ENCODE results near the gene CSNK1D.

The CSNK1D gene

DNA sequence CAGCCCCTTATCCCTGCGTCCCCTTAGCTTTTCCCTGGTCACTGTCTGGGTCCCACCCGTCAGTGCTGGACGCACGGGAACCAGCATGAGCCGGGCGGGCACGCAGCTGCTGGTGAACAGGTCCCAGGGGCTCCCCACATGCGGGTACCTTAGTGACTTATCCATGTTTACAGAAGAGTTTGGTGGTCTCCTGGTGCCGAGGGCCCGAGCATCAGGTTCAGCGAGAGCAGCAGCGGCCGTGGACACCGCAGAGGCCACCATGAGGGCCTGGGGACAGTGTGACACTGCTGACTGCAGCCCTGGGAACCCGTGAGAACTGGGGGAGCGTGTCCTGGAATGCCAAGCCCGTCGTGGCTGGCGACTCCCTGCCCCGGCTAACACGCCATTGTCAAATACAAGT lies 37.4 kb upstream of the CSNK1D start:
- DNase-seq (ENCODE audit: low spot score), result no peak

DNA sequence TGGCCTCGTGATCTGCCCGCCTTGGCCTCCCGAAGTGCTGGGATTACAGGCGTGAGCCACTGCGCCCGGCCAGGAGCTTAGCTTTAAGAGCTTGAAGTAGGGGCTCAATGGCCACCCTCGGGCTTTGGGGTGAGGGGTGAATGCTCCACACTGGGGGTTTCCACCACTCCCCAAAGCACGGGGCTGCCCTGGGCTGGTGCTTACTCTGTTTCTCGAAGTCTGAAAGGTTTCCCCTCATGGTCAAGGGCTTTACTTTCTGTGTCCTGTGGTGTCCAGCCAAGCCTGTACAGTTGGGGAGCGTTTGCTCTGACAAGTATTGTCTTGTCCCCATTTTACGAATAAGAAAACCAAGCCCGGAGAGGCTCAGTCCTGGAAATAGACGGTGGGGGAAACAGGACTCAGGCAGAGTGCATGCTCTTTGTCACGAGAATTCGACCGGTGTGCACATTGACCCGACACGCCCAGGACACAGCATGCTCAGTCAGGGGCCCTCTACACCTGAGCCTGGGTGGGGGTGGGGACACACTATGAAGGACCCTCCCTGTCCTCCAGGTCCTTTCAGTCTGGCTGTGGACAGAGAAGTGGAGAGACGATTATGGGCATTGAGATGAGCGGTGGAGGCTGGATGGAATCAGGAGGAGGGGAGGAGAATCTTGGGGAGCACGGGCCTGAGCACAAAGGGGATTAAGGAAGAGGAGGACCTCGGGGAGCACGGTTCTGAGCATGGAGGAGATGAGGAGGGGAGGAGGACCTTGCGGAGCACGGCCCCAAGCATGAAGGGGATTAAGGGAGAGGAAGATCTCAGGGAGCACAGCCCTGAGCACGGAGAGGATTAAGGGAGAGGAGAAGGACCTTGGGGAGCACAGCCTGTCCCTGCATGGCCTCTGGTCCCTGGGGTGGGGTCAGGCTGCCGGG lies 36.4 kb upstream of the CSNK1D start:
- DNase-seq (ENCODE audit: low spot score), result no peak

DNA sequence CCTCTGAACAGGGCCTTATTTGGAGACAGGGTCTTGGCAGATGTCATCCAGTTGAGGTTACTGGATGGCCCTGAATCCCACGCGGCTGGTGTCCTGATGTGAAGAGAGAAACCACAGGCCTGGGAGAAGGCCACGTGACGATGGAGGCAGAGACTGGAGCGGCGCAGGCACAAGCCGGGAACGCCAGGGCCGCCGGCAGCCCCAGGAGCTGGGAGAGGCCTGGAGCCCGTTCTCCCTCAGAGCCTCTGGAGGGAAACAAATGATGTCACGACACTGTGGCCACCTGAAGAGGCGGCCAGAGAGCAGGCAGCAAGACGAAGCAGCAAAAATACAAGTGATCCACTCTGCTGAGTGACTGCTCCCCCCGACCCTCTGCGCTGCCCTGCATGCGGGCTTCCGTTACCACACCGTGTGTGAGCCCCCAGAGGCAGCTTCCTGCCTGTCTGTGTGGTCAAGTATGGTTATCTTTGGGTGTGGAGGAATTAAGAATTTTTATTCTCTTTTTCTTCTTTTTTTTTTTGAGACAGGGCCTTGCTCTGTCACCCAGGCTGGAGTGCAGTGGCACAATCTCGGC lies 32.3 kb upstream of the CSNK1D start:
- no peak for DNase-seq (ENCODE audit: low spot score)

DNA sequence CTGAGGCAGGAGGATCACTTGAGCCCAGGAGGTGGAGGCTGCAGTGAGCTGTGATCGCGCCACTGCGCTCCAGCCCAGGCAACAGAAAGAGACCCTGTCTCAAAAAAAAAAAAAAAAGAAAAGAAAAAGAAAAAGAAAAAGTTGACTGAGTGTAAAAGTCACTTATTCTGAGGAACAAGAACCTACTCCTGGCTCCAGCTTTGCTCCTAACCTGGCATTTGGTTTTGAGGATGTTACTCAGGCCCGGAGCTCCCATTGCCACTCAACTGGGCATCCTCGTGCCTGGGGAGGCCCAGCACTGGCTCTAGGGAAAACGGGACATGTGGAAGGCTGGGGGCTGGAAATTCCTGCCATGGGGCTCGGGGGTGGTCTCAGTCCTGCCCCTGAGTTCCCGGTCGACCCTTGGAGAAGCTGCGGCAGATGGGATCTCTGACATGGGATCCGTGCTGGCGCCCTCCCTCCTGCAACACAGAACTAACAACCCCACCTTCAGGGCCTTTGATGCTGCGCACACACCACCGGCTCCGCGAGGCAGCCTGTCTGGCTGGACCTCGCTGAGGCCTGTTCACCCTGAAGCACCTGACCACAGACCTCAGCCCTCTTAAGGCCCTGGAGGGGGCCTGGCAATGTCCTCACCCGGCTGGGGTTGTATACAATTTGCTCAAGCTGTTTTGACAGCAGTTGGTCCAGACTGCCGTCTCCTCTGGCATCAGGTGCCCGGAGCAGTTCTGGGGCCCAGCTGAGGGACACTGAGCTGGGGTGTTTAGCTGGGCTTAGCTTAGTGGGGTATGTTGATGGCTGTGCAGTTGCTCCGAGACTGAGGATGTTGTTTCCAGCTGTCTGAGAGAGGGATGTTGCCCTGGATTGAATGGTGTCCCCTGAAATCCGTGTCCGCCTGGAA lies 31.6 kb upstream of the CSNK1D start:
- no peak for DNase-seq (ENCODE audit: low spot score)

DNA sequence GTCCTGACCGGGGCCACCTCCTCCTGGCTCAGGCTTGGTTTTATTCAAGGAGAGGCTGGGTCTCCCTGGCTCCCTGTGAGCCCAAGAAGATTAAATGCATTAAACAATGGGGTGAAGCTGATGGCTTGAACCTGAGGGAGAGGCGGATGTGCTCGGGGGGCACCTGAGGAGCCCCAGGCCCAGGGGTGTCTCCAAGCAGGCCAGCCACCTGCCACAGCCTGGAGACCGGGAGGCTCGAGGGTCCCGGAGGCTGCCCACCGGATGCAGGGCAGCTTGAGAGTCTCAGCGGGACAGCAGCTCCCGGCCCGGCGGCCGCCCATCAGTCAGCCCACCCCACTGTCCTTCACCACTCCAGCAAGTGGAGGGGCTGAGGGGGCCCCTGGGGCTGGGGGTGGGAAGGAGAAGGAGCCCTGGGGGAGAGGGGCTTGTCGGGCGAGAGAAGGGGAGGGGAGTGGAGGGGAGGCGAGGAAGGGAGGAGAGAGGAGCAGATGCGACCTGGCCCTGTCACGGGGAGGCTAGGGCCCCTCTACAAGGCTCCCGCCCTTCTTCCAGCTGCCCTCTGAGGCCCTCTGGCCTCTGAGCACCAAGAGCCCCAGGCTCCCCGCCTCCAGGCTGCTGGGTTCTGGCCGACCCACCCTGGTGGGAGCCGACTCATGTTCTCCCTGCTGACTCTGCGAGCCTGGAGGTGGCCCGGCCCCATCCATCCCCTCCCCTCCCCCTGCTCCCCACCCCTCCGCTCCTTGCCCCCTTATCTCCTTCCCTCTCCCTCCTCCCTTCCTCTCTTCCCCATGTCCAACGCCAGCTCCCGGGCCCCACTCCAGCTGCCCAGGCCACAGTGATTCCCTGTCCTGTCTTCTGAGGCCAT lies 30.7 kb upstream of the CSNK1D start:
- DNase-seq (ENCODE audit: low spot score), result no peak

DNA sequence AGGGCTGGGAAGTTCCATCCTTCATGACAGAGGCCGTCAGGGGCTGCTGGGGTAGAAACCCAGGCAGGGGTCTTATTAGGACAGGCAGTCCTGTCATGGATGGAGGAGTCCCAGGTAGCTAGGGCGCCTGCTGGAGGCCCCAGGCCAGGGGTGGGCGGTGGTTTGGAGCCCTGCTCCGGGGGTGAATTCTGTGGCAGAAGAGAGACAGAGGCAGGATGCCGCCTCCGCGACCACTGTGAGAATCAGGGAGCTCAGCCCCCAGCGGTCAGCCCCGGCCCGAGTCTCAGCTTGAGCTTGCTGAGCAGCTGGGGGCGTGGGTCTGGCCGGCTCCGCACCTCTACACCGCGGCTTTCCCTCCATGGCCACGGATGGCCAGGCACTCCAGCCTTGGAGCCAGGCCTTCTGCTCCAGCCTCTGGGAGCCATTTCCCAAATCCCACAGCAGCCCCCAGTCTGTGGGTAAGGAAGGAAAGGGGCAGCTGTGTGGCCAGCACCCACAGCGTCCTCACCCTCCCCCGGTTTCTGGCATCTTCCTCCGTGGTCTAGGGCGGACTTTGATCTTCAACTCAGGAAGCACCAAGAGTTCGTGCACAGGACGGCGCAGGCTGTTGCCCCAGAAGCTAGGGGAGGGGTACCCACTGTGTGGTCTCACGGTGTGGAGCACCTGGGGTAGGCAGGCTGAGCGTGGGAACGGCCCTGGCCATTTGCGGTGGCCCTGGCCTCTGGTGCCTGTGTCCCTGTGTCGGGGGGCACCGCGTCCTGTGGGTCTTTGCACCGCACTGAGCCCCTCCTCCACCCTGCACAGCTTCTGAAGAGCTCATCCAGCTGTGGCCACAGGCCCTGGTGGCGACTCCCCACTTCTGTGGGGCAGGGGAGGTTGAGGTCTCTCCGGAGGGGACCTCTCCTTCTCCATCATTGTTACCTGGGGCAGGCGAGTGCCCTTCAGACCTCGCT lies 29.8 kb upstream of the CSNK1D start:
- DNase-seq (ENCODE audit: low spot score), result peak; percentile 34

DNA sequence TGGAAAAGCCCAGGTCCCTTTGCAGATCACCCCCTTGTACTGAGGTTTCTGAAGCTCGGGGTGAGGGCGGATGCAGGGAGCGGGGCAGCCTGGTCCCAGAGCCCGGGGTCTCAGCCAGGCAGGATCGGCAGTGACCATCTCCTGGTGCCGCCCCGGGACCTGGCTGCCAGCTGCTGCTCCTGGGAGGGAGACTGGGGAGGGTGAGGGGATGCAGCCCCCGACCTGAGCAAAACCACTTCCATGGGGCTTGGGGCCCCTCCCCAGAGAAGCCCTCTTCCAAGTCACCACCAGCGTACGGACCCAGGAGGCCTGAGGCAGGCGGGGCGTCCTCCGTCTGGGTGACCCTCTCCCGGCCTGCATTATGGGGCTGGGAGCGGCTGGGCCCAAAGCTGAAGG lies 29.1 kb upstream of the CSNK1D start:
- no peak for DNase-seq (ENCODE audit: low spot score)

DNA sequence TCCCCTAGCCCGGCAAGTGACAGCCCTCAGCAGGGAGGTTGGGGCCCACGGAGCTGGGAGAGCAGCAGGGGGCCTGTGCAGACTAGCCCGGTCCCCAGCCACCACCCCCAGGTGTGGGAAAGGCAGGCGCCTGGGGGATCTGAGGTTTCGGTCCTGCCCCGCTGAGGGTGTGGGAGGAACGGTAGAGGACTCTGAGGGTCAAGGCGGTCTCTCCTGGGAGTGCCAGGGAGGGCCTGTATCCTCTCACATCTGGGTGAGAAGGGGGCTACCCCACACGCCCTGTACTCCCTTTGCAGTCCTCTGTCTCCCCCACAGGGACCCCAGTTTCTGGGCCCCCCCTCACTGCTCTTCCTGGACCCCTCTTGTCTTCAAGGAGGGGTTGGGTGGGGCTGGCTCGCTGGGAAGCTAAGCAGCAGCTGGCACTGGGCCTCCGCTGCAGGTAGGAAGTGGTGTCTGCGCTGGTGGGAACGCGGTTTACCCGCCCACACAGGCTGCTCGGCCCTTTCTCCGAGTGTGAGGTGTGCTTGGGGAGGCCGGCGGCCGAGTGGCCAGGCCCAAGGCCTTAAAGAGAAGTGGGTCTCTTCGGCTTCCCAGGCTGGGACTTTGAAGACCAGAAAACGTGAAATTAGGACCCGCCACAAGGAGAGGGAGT lies 28.5 kb upstream of the CSNK1D start:
- DNase-seq (ENCODE audit: low spot score), result peak; percentile 44

DNA sequence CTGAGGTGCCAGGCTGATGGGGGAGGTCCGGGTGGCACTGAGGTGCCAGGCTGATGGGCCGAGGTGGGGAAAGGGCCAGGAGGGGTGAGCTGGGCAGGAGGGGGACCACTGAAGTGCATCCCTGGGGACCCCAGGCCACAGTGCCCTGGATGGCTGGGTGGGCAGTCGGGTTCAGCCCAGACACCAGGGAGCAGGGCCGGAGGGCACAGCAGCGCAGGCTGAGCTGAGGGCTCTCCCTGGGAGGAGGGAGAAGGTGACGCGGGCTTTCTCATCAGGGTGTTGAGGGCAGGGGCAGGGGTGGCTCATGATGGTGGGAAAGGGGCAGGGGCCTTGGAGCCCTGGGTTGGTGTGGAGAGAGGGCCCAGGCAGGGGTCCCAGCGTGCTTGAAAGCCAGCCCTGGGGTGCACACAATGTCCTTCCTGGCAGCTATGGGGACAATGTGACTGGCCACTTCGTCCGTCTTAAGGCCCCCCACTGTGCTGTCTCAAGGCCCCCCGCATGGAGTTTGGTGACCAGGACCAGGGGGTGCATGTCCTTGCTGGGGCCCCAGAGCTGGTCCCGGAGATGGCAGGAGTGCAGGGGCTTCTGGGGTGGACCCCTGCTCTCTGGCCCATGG lies 27.9 kb upstream of the CSNK1D start:
- DNase-seq (ENCODE audit: low spot score), result no peak

DNA sequence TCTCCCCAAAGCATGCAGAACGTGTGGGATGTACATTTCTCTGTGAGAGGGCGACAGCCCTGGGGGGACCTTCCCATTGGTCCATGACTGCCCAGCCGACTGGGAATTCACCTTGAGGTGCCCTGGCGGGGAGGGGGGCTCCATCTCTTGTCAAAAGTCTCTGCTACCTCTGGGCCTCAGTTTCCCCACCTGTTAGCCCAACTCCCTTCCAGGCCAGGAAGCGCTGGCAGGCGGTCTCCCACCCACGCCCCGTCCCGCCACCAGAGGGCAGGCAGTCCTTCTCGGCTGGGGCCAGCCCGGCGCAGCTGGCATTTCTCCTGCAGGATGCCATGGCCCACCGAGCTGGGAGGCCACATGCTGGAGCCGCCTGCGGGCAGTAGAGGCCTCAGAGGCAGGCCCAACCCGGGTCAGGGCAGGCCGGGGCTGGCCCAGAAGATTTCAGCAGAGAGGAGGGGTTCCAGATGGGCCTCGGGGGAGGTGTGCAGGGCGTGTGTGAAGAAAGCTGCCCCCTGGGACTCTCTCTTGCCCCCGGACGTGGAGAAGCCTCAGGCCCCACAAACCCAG lies 27.3 kb upstream of the CSNK1D start:
- peak; percentile 63 for DNase-seq (ENCODE audit: low spot score)

DNA sequence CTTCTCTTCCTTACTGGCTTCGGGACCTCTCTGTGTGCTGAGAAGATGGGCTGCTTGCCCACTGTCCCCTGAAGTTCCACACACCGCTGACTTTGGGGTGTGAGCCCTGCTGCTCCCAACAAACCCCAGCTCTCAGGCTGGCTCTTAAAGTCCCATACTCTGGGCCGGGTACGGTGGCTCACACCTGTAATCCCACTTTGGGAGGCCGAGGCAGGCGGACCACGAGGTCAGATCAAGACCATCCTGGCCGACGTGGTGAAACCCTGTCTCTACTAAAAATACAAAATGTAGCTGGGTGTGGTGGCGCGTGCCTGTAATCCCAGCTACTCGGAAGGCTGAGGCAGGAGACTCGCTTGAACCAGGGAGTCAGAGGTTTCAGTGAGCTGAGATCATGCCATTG lies 26.7 kb upstream of the CSNK1D start:
- DNase-seq (ENCODE audit: low spot score), result no peak

DNA sequence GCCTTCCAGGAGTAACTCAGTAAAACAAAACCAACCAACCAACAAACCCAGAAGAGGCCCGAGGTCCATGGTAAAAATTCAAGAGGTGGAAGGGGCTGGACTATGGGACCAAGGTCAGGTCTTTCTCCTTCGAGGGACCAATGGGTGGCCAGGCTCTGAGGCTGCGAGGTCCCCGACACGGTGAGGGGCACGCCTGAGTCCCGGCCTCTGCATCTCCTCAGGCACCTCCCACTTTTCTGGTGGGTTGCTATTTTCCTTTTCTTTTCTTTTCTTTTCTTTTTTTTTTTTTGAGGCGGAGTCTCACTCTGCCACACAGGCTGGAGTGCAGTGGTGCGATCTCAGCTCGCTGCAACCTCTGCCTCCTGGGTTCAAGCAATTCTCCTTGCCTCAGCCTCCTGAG lies 26.0 kb upstream of the CSNK1D start:
- DNase-seq (ENCODE audit: low spot score), result no peak

DNA sequence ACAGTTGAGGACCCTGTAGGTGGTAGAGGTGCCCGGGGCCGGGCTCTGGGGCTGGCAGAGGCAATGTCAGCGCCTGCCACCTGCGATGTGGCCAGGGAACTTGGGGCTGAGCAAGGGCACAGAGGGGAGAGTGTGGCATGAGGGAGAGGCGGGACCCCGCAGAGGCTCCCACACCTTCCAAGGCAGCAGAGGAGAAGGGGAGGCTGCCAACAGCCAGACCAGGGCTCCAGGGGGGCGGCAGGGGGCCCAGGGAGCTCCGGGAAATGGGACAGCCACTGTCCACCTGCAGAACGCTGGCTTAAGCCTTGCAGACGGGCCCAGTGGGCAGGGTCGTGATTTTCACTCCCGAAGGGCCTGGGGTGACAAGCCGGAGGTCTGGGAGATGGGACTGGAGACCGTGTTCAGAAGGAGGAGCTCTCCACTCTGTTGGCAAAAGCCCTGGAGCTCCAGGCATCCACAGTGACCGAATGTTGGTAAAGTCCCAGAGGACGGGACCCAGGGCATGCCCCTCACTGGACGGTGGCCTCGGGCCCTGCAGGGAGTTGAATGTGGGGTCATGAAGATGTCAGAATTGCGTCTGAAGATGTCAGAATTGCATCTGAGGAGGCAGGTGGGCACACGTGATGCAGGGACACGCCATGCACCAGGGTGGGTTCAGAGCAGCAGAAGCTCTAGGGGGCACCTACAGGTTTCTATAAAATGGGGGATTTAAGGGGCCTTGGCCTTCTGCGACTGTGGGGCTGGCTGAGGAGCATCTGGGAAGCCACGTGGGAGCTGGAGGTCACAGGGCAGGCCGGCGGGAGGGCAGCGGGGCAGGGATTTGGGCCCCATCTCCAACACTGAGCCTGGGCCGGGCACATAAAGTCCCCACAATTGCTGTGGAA lies 25.3 kb upstream of the CSNK1D start:
- DNase-seq (ENCODE audit: low spot score), result no peak

DNA sequence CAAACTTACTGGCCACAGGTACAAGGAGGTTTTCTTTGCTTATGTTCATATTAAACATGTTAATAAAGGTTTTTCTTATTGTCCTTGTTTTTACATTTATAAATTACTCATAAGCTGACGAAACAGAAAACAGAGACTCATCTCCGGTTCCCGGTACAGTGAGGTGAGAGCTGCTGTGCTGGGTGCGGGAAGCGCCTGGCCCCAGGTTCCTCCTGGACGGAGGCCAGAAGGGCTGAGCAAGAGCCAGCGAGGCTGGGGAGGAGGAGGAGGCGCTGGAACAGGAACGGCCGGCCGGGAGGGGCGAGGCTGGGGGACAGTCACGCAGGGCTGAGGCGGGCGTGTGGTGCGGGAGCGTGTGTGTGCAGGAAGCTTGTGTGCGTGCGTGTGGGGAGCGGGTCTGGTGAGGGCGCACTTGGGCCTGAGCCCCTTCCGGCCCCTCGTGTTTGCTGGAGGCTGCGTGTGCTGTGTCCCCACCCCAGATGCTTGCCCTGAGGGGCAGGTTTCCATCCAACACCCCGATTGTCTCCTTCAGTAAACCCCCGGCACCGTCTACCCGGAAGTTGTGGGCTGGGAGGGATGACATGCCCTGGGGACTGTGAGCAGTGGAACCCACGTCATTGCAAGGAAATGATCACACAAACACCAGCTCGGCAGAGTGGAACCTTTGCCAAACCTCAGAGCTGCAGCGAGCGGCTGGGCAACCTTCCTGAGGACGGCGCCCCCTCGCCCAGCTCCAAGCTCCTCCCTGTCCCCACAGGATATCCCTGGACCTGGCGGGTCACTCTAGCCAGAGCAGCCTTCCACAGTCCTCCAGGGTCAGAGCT lies 24.4 kb upstream of the CSNK1D start:
- peak; percentile 92 for DNase-seq (ENCODE audit: low spot score)

DNA sequence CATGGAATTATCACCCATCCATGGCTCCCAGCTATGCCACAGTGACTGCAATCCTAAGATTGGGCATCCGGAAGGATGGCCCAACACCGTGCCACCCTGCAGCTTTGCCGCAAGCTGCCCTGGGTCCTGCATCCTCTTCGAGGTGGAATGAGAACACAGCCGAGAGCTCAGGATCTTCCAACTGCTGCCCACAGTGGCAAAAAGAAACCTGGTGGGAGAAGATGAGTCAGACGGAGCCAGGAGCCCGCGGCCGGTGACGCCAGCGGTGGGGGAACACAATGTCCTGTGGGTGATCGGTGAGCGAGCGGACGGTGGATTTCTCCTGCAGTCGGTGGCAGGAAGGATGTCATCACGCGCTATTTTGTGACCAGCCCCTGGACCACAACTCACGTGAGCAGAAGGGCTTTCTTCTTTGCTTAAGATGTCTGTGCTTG lies 23.8 kb upstream of the CSNK1D start:
- peak; percentile 72 for DNase-seq (ENCODE audit: low spot score)

DNA sequence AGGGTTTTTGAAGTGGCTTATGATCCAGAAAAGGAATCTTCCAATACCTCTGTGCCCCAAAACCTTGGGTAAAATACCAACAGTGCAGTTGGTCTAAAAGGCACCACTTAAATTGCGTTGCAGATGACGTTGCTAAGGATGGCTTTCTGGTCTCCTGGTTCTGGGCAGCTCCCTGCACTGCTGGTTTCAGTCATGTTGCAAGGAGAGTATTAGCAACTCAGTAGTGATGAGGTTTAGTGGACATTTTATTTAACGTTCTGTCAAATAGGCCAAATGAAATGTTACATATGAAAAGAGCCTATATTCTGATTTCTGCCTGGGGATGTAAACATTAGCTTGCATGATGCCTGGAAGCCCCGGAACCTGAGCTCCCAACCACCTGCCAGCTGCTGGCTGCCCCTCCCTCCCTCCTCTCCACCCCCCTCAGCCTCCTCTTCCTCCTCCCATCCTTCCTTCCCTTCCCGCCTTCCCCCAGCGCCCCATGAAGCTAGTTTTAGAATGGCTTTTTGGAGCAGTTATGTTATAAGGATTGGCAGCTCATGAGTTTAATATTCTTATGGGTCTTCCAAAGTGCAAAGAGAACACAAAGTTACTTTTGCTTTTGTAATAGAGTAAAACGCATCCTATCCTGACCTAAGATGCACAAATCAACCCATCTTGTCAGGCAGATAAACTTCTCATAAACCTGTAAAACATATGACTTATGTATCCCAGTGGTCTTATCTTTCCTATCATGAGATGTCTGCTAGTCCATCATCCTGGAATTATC lies 23.2 kb upstream of the CSNK1D start:
- no peak for DNase-seq (ENCODE audit: low spot score)

DNA sequence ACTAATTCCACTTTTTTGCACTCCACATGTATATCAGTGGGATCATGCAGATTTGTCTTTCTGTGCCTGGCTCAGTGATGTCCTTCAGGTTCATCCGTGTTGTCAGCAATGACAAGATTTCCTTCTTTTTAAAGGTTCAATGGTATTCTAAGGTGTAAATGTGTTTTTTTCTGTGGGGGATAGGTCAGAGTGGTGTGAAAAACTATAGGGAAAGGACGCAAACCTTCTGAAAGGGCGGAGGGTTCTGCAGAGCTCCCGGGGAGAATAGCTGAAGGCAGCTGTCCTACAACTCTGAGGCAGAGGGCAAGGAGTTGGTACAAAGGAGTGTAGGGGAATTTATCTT lies 21.9 kb upstream of the CSNK1D start:
- no peak for DNase-seq (ENCODE audit: low spot score)

All from CD4-positive, alpha-beta T cell treated with Interleukin-2 at 100 ng/mL for 4 hours (primary cell).